Stomach (tissue), 9 donors: ENCODE data around the gene DPCD. TPM values are rescaled to one million over a fixed set of nuclear protein-coding genes. Genes with fewer than 3 reads are reported as not detected.

Source experiments
- DNase-seq, 2 donors: peaks; one replicate each; pipeline versions ENCODE4 v3.0.0 to v3.0.0-alpha.2; 2013 to 2019
- H3K27ac ChIP-seq, 5 donors: fragments of 200-600 bp in 4 of 5; sonication (generic) in 4 of 5; one replicate each; pipeline ENCODE4 v1.5.1; 2013 to 2019; ENCODE audit warnings: mild to moderate bottlenecking in 1 of 5, moderate library complexity in 1 of 5
- H3K27me3 ChIP-seq, 3 donors: fragments of 200-600 bp; sonication (generic); one replicate each; pipeline ENCODE4 v1.5.1; 2017 to 2019; ENCODE audit warnings: mixed run types in 1 of 3
- H3K36me3 ChIP-seq, 4 donors: fragments of 200-600 bp; sonication (generic); 1 replicate in 3 of 4; 2 replicates in 1 of 4; pipeline ENCODE4 v1.5.1; 2016 to 2019
- H3K4me1 ChIP-seq, 4 donors: fragments of 200-600 bp; sonication (generic); one replicate each; pipeline ENCODE4 v1.5.1; 2016 to 2019
- H3K4me3 ChIP-seq, 4 donors: fragments of 200-600 bp; sonication (generic) in 3 of 4; one replicate each; pipeline ENCODE4 v1.5.1; 2016 to 2019; ENCODE audit warnings: mild to moderate bottlenecking in 1 of 4
- H3K9me3 ChIP-seq, 4 donors: fragments of 200-600 bp; sonication (generic); one replicate each; pipeline ENCODE4 v1.5.1; 2016 to 2019
- EP300 ChIP-seq: sonication (generic); formaldehyde crosslinking; IDR thresholded peaks from one replicate; pipeline ENCODE4 v1.6.1; 2017; ENCODE audit warnings: antibody characterized with exemption
- POLR2A ChIP-seq, 4 donors: fragments of 450-650 bp; IDR thresholded peaks; one replicate each; pipeline ENCODE4 v1.6.1; 2016; ENCODE audit warnings: antibody characterized with exemption in 4 of 4, control low read depth in 2 of 4, mild to moderate bottlenecking in 1 of 4, moderate library complexity in 1 of 4
- POLR2AphosphoS5 ChIP-seq, 3 donors: sonication (generic); formaldehyde crosslinking; IDR thresholded peaks; one replicate each; pipeline ENCODE4 v1.6.1; 2016; ENCODE audit warnings: antibody characterized with exemption in 3 of 3
- WGBS, 5 donors: extraction: QIAGEN DNeasy Blood & Tissue Kit in 3 of 5; methylation state at CpG; one replicate each; pipeline versions ENCODE4 v1.1.5 to v1.1.7; 2013 to 2018; 5-methylcytosine and 5-hydroxymethylcytosine counted together
- intact Hi-C: fragments of 100-400 bp; cut with DNase I; formaldehyde crosslinking; loops from one replicate; pipeline ENCODE4 v1.15.1; 2023; ENCODE audit warnings: low total_unique reads
- polyA plus RNA-seq, 3 donors: library from polyadenylated mRNA; stranded (reverse); fragments of 200-250 nt; gene quantifications; one replicate each; pipeline ENCODE4 v1.2.3, GENCODE V29; 2013
- total RNA-seq, 5 donors: library from RNA; depleted of rRNA; stranded (reverse); fragments of >200 nt; gene quantifications; one replicate each; pipeline versions ENCODE4 v1.1.0 to v1.2.3, GENCODE V29; 2014 to 2016
- TF ChIP-seq, protein P1 (sequence below), 7 experiments: fragments of 450-650 bp in 4 of 7; fragments of 200-600 bp in 3 of 7; sonication (generic) in 3 of 7; IDR thresholded peaks; one replicate each; pipeline ENCODE4 v1.5.1; 2016 to 2019; ENCODE audit warnings: antibody characterized with exemption in 7 of 7, control low read depth in 2 of 7, mild to moderate bottlenecking in 1 of 7
- donor health status: healthy with polysubstance abuse.
- donor health status: Bipolar disorder and iron deficiency.
- donor health status: healthy.

The DPCD gene
- total and polyA plus RNA-seq, 8 donors = 6.7 to 86.6 (median 21.1) TPM

DNA sequence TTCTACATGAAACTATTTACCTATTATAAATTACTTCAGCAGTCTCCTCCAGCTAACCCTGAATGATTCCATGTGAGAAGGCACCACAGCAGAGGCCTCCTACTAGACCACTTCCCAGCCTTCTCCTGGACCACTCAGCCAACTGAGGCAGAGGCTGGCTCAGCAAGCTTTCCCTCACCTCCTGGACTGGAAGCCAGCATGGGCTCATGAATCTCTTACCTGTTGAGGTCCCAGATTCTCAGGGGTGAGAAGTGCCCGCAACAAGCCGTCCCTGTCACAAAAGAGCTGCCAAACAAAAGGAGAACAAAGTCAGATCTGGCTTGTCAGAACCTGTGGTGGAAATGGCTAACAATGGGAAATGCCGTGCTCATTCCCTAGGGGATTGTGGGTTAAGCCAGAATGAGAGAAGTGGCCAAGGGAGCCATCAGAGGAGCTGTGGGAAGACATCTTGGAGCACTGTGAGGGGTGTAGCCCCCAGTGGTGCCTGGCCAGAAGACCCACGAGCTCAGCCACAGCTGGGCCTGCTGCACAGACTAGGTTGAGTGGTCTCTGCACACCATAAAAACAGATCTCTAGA lies 36.5 kb downstream of the DPCD start:
- WGBS, 5 donors = 84 to 94% (median 86%) methylated on average over 4 of the region's 4 CpGs
- TF ChIP-seq EP300 (no peak), POLR2AphosphoS5 (IDR thresholded peaks at IDR 0.05) (no peak), POLR2A (IDR thresholded peaks at IDR 0.05) (no peak)
- TF ChIP-seq, protein P1, sequence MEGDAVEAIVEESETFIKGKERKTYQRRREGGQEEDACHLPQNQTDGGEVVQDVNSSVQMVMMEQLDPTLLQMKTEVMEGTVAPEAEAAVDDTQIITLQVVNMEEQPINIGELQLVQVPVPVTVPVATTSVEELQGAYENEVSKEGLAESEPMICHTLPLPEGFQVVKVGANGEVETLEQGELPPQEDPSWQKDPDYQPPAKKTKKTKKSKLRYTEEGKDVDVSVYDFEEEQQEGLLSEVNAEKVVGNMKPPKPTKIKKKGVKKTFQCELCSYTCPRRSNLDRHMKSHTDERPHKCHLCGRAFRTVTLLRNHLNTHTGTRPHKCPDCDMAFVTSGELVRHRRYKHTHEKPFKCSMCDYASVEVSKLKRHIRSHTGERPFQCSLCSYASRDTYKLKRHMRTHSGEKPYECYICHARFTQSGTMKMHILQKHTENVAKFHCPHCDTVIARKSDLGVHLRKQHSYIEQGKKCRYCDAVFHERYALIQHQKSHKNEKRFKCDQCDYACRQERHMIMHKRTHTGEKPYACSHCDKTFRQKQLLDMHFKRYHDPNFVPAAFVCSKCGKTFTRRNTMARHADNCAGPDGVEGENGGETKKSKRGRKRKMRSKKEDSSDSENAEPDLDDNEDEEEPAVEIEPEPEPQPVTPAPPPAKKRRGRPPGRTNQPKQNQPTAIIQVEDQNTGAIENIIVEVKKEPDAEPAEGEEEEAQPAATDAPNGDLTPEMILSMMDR (IDR thresholded peaks at IDR 0.05) = no peak
- H3K27ac ChIP-seq = no peak overlapping the region
- H3K4me3 ChIP-seq = no peak overlapping the region
- no peaks in the 10 kb centered on the region for H3K9me3 ChIP-seq
- H3K4me1 ChIP-seq = no peaks in the 10 kb centered on the region
- DNase-seq = no peak
- H3K27me3 ChIP-seq = no peaks in the 10 kb centered on the region
- intact Hi-C loops = no loop called here
- peaks cover 21 to 91% (median 83%) of the 10 kb centered on the region in 4 donors for H3K36me3 ChIP-seq

DNA sequence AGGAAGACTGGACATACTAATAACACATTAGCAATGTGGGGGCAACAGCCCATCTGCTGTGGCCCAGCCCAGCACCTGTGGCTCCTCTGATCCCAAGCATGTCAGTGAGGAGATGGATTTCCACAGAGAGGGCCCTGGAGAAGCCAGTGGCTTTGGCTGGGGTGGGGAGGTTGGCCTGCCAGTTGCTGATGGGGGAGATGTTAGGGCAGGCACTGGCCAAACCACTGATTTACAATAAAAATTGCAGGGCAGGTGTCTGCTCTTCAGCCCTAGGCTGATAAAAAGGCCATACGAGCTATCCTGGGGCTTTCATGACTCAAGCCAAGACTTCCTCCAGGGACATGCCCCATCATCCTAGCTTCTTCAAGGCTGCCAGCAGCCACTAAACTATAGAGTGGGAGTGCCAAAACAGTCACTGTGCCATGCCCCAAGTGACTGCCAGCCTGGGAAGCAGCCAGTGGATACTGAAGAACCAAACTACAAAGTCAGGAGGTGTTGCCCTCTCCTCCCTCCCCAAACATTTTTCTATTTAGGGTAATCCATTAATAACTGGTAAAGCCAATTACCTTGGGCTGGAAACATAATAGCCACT lies 37.8 kb downstream of the DPCD start:
- no peak for DNase-seq
- TF ChIP-seq POLR2AphosphoS5 (IDR thresholded peaks at IDR 0.05) (no peak), POLR2A (IDR thresholded peaks at IDR 0.05) (no peak)
- H3K4me1 ChIP-seq = no peaks in the 10 kb centered on the region
- no peak overlapping the region for H3K4me3 ChIP-seq
- no peaks in the 10 kb centered on the region for H3K9me3 ChIP-seq
- H3K27me3 ChIP-seq = no peaks in the 10 kb centered on the region
- peaks cover 13 to 90% (median 76%) of the 10 kb centered on the region in 4 donors for H3K36me3 ChIP-seq
- intact Hi-C loops = no loop called here
- 73 to 92% (median 82%) methylated on average over 1 of the region's 1 CpG; no CpG with 5 or more reads in 1 of the 5 donors for WGBS, 5 donors
- no peak overlapping the region for H3K27ac ChIP-seq

DNA sequence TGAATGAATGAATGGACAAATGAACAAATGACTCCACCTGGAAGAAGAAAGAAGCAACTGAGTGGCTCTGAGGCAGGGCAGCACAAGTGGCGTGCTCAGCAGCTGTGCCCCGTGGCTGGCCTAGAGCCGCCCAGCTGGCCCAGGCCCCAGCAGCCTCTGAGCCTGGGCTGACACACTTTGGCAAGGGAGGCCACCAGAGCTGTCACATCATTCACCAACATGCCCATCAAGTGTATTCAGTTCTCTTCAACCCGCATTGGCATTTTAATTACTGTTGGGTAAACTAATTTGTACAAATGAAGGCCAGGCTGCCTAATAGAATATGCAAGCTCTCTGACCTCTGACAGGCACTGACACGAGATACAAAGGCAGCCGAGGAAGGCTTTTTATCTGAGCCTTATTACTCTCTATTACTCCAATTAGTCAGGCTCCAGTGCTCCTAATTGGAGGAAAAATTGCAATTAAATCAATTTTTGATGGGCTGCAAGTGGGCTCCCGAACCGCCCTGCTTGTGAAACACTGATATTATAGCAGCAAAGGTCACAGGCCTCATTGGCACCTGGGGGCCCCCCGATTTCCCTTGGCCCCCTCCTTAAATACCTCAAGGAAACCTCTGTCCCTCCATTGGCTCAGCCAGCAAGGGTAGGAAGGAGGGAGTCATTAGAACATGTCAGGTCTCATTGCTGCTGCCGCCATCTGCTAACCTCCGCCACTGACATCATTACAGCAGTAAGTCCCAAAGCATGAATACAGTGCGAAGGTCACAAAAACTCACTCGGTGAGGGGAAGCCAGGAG lies 41.9 kb downstream of the DPCD start:
- H3K4me1 ChIP-seq = peaks cover 0 to 6% (median 0%) of the 10 kb centered on the region in 4 donors
- DNase-seq = no peak
- TF ChIP-seq POLR2AphosphoS5 (IDR thresholded peaks at IDR 0.05) (no peak), POLR2A (IDR thresholded peaks at IDR 0.05) (no peak), EP300 (no peak)
- TF ChIP-seq, protein P1 (IDR thresholded peaks at IDR 0.05) = no peak

DNA sequence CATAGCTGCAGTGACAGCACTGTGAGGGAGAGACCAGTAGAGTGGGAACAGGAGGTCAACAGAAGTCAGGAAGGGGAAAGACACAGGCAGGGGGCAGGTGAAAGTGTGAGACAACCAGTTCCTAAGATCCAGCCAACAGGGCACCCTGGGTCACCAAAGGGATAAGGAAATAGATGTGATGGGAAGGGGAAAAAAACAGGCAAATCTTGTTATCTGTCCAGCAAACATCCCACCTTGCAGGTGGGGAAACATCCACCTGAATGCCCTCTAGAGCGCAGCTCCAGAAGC lies 42.5 kb downstream of the DPCD start:
- Histone ChIP-seq H3K4me1 (peaks cover 0 to 6% (median 0%) of the 10 kb centered on the region in 4 donors), H3K27ac (no peak overlapping the region), H3K36me3 (peaks cover 0 to 59% (median 45%) of the 10 kb centered on the region in 4 donors), H3K4me3 (no peak overlapping the region), H3K9me3 (no peaks in the 10 kb centered on the region), H3K27me3 (no peaks in the 10 kb centered on the region)
- 89 to 100% (median 92%) methylated on average over 1 of the region's 1 CpG for WGBS, 5 donors
- intact Hi-C loops = no loop called here
- DNase-seq = no peak
- TF ChIP-seq POLR2AphosphoS5 (IDR thresholded peaks at IDR 0.05) = no peak
- TF ChIP-seq, protein P1 (IDR thresholded peaks at IDR 0.05) = no peak
- TF ChIP-seq EP300 = no peak
- TF ChIP-seq POLR2A (IDR thresholded peaks at IDR 0.05) = no peak

More for the DNA sequence above, 41.9 kb downstream of the DPCD start:
- intact Hi-C loops = no loop called here
- WGBS, 5 donors = 88 to 93% (median 89%) methylated on average over 13 of the region's 13 CpGs
- Histone ChIP-seq H3K9me3 (no peaks in the 10 kb centered on the region), H3K36me3 (peaks cover 0 to 60% (median 45%) of the 10 kb centered on the region in 4 donors), H3K27ac (no peak overlapping the region), H3K4me3 (no peak overlapping the region), H3K27me3 (no peaks in the 10 kb centered on the region)
